IMR-90 (cell line): ENCODE measurements around the gene DYSF.

Experiments used
- BHLHE40 ChIP-seq: fragments of 150-350 bp; IDR thresholded peaks from 2 replicates; pipeline ENCODE4 v1.6.1; 2016; ENCODE audit warnings: mild to moderate bottlenecking, low read depth, low read length
- USF2 ChIP-seq: fragments of 150-350 bp; IDR thresholded peaks from 2 replicates; pipeline ENCODE4 v1.6.1; 2017; ENCODE audit warnings: mild to moderate bottlenecking, antibody characterized with exemption, low read length, low read depth

GRCh38 chr2:71538241-71538640, 84.9 kb downstream of the DYSF start:
- TF ChIP-seq BHLHE40 (no peak), USF2 (no peak)
